ENCODE measurements around the gene SMAD1. TPM values are rescaled to one million over a fixed set of nuclear protein-coding genes. Genes with fewer than 3 reads are reported as not detected.

The SMAD1 gene
- total RNA-seq, 1 experiment from 2014 or later = 21.1 TPM

- Histone ChIP-seq H3K23me2 (ENCODE audit: insufficient read length, low read depth, low read length, poor library complexity, severe bottlenecking) (no peaks in the 10 kb centered on the region), H2BK5ac (ENCODE audit: insufficient read length, low read length) (no peak overlapping the region), H3K18ac (ENCODE audit: insufficient read length, low read depth, low read length) (no peak overlapping the region), H3T11ph (ENCODE audit: low read length) (no peak overlapping the region), H4K5ac (ENCODE audit: insufficient read length, low read depth, low read length) (no peak overlapping the region), H4K20me1 (ENCODE audit: control insufficient read depth, insufficient read depth, insufficient read length) (no peaks in the 10 kb centered on the region), H3K4me1 (ENCODE audit: insufficient read depth, low read length) (no peaks in the 10 kb centered on the region; the same call in 1 of the 2 replicates), H4K8ac (replicated peaks; ENCODE audit: insufficient read length, low read depth, low read length) (no peak overlapping the region), H3K79me2 (ENCODE audit: insufficient read depth, low read length) (peaks cover 4% of the 10 kb centered on the region; the same call in 1 of the 2 replicates), H3K79me1 (ENCODE audit: insufficient read depth, low read depth, low read length, poor library complexity, severe bottlenecking) (peaks cover 3% of the 10 kb centered on the region), H3K56ac (ENCODE audit: insufficient read length, low read depth, low read length) (no peak overlapping the region), H3K4me2 (ENCODE audit: insufficient read depth, insufficient read length, low read length) (no peak overlapping the region), H3K23ac (ENCODE audit: insufficient read length, low read depth, low read length) (no peak overlapping the region), H4K91ac (ENCODE audit: insufficient read length, low read depth, low read length) (no peak overlapping the region), H3K9ac (ENCODE audit: extremely low read depth, insufficient read length, low read length) (no peak overlapping the region), H3K9me3 (ENCODE audit: control insufficient read depth, low read depth, low read length) (peaks cover 5% of the 10 kb centered on the region), H3K14ac (ENCODE audit: insufficient read depth, low read length) (no peak overlapping the region), H3K4ac (ENCODE audit: low read depth, low read length) (no peak overlapping the region), H2BK12ac (ENCODE audit: insufficient read length, low read depth, low read length) (no peak overlapping the region), H2BK120ac (ENCODE audit: low read depth, low read length, poor library complexity, severe bottlenecking) (no peak overlapping the region), H3K27me3 (ENCODE audit: insufficient read depth, low read length) (no peaks in the 10 kb centered on the region), H2AFZ (ENCODE audit: low read length) (no peak overlapping the region), H2BK20ac (ENCODE audit: low read depth, low read length, poor library complexity, severe bottlenecking) (no peak overlapping the region), H2BK15ac (ENCODE audit: low read depth, low read length) (no peak overlapping the region), H2AK5ac (ENCODE audit: insufficient read length, low read length) (no peak overlapping the region), H3K27ac (ENCODE audit: insufficient read length, low read depth, low read length) (no peak overlapping the region)
- H3K4me3 Mint-ChIP-seq = no peak overlapping the region
- H3K4me1 Mint-ChIP-seq = peaks cover 34 to 35% of the 10 kb centered on the region in 2 experiments
- H3K27me3 Mint-ChIP-seq (ENCODE audit: low read depth) = no peaks in the 10 kb centered on the region
- no peak overlapping the region for H3K27ac Mint-ChIP-seq
- TF ChIP-seq CTCF (conservative IDR thresholded peaks at IDR 0.05) = no peak
- DNase-seq = no peak
- WGBS (ENCODE audit: extremely low coverage, insufficient read length, low lambda C conversion rate) = no CpG with 5 or more reads among the region's 2 CpGs
- peaks cover 14 to 33% (median 20%) of the 10 kb centered on the region in 3 experiments for H3K36me3 Mint-ChIP-seq (ENCODE audit: insufficient read depth in 1 of 3, low read depth in 3 of 3)
- H3K9me3 Mint-ChIP-seq = peaks cover 11 to 19% of the 10 kb centered on the region in 2 experiments
These were observed 30.4 kb downstream of the SMAD1 start for GRCh38 chr4:145511913-145512522.
